Measurements from ENCODE around the gene MYD88. TPM values are rescaled to one million over a fixed set of nuclear protein-coding genes. Genes with fewer than 3 reads are reported as not detected.

MYD88 gene
- total and polyA plus RNA-seq, 9 of the 15 experiments (the other 6 are each of a cell fraction or from before 2014, with no cell fraction given) = 3.2 to 47.3 (median 27.6) TPM

DNA sequence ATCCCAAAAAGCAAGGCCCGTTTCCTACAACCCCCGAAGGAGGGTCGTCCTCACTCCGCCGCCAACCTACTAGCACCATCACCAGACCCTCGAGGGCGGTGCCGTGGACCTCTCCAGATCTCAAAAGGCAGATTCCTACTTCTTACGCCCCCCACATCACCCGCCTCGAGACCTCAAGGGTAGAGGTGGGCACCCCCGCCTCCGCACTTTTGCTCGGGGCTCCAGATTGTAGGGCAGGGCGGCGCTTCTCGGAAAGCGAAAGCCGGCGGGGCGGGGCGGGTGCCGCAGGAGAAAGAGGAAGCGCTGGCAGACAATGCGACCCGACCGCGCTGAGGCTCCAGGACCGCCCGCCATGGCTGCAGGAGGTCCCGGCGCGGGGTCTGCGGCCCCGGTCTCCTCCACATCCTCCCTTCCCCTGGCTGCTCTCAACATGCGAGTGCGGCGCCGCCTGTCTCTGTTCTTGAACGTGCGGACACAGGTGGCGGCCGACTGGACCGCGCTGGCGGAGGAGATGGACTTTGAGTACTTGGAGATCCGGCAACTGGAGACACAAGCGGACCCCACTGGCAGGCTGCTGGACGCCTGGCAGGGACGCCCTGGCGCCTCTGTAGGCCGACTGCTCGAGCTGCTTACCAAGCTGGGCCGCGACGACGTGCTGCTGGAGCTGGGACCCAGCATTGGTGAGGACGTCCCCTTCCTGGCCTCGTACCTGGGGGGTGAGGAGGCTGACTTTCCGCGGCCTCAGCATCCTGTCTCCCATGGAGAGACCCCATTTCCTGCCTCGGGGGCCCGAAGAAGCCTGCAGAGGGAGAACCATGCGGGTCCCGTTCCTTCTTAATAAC is at the start of gene MYD88 (continued):
- TF ChIP-seq, protein P1, sequence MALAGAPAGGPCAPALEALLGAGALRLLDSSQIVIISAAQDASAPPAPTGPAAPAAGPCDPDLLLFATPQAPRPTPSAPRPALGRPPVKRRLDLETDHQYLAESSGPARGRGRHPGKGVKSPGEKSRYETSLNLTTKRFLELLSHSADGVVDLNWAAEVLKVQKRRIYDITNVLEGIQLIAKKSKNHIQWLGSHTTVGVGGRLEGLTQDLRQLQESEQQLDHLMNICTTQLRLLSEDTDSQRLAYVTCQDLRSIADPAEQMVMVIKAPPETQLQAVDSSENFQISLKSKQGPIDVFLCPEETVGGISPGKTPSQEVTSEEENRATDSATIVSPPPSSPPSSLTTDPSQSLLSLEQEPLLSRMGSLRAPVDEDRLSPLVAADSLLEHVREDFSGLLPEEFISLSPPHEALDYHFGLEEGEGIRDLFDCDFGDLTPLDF (CRISPR knock-in tag; IDR thresholded peaks at IDR 0.05) = no peak
- TF ChIP-seq ZFP30 (CRISPR knock-in tag; IDR thresholded peaks at IDR 0.05; ENCODE audit: borderline replicate concordance) (no peak), ZNF41 (CRISPR knock-in tag; conservative IDR thresholded peaks at IDR 0.05) (no peak), ZNF311 (CRISPR knock-in tag; IDR thresholded peaks at IDR 0.05) (0 out of 2 replicates have a peak, but pooled peaks have one; percentile 8), SP2 (IDR thresholded peaks at IDR 0.05; ENCODE audit: extremely low read depth, low read depth, low read length, poor library complexity, severe bottlenecking) (no peak), SMC3 (conservative IDR thresholded peaks at IDR 0.05; ENCODE audit: insufficient read depth, low read depth, low read length) (0 out of 2 replicates have a peak, but pooled peaks have one; percentile 8), ZFX (CRISPR knock-in tag; IDR thresholded peaks at IDR 0.05) (peak; percentile 95), BACH1 (tag; IDR thresholded peaks at IDR 0.05) (no peak)
- TF ChIP-seq, protein P2, sequence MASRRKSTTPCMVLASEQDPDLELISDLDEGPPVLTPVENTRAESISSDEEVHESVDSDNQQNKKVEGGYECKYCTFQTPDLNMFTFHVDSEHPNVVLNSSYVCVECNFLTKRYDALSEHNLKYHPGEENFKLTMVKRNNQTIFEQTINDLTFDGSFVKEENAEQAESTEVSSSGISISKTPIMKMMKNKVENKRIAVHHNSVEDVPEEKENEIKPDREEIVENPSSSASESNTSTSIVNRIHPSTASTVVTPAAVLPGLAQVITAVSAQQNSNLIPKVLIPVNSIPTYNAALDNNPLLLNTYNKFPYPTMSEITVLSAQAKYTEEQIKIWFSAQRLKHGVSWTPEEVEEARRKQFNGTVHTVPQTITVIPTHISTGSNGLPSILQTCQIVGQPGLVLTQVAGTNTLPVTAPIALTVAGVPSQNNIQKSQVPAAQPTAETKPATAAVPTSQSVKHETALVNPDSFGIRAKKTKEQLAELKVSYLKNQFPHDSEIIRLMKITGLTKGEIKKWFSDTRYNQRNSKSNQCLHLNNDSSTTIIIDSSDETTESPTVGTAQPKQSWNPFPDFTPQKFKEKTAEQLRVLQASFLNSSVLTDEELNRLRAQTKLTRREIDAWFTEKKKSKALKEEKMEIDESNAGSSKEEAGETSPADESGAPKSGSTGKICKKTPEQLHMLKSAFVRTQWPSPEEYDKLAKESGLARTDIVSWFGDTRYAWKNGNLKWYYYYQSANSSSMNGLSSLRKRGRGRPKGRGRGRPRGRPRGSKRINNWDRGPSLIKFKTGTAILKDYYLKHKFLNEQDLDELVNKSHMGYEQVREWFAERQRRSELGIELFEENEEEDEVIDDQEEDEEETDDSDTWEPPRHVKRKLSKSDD (conservative IDR thresholded peaks at IDR 0.05; ENCODE audit: low read length) = no peak
- TF ChIP-seq, protein P3, sequence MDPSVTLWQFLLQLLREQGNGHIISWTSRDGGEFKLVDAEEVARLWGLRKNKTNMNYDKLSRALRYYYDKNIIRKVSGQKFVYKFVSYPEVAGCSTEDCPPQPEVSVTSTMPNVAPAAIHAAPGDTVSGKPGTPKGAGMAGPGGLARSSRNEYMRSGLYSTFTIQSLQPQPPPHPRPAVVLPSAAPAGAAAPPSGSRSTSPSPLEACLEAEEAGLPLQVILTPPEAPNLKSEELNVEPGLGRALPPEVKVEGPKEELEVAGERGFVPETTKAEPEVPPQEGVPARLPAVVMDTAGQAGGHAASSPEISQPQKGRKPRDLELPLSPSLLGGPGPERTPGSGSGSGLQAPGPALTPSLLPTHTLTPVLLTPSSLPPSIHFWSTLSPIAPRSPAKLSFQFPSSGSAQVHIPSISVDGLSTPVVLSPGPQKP (CRISPR knock-in tag; IDR thresholded peaks at IDR 0.05) = no peak
- TF ChIP-seq, protein P4, sequence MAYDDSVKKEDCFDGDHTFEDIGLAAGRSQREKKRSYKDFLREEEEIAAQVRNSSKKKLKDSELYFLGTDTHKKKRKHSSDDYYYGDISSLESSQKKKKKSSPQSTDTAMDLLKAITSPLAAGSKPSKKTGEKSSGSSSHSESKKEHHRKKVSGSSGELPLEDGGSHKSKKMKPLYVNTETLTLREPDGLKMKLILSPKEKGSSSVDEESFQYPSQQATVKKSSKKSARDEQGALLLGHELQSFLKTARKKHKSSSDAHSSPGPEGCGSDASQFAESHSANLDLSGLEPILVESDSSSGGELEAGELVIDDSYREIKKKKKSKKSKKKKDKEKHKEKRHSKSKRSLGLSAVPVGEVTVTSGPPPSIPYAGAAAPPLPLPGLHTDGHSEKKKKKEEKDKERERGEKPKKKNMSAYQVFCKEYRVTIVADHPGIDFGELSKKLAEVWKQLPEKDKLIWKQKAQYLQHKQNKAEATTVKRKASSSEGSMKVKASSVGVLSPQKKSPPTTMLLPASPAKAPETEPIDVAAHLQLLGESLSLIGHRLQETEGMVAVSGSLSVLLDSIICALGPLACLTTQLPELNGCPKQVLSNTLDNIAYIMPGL (CRISPR knock-in tag; IDR thresholded peaks at IDR 0.05) = no peak
- TF ChIP-seq, protein P5, sequence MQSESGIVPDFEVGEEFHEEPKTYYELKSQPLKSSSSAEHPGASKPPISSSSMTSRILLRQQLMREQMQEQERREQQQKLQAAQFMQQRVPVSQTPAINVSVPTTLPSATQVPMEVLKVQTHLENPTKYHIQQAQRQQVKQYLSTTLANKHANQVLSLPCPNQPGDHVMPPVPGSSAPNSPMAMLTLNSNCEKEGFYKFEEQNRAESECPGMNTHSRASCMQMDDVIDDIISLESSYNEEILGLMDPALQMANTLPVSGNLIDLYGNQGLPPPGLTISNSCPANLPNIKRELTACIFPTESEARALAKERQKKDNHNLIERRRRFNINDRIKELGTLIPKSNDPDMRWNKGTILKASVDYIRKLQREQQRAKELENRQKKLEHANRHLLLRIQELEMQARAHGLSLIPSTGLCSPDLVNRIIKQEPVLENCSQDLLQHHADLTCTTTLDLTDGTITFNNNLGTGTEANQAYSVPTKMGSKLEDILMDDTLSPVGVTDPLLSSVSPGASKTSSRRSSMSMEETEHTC (IDR thresholded peaks at IDR 0.05) = 0 out of 2 replicates have a peak, but pooled peaks have one; percentile 8
- TF ChIP-seq, protein P6, sequence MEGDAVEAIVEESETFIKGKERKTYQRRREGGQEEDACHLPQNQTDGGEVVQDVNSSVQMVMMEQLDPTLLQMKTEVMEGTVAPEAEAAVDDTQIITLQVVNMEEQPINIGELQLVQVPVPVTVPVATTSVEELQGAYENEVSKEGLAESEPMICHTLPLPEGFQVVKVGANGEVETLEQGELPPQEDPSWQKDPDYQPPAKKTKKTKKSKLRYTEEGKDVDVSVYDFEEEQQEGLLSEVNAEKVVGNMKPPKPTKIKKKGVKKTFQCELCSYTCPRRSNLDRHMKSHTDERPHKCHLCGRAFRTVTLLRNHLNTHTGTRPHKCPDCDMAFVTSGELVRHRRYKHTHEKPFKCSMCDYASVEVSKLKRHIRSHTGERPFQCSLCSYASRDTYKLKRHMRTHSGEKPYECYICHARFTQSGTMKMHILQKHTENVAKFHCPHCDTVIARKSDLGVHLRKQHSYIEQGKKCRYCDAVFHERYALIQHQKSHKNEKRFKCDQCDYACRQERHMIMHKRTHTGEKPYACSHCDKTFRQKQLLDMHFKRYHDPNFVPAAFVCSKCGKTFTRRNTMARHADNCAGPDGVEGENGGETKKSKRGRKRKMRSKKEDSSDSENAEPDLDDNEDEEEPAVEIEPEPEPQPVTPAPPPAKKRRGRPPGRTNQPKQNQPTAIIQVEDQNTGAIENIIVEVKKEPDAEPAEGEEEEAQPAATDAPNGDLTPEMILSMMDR (IDR thresholded peaks at IDR 0.05 in 2 of 3, conservative IDR thresholded peaks at IDR 0.05 in 1 of 3; ENCODE audit: insufficient read depth in 2 of 3, low read depth in 1 of 3, low read length in 3 of 3) = peak in 1 of 3 experiments; percentile 5; a peak in 1 of 6 replicates
